SK-N-MC (cell line): ENCODE data around the gene FBXL19.

Source experiments
- EZH2 ChIP-seq: fragments of 200-600 bp; sonication (generic); IDR thresholded peaks from one replicate; pipeline ENCODE4 v1.6.1; 2017; ENCODE audit warnings: antibody characterized with exemption
- POLR2AphosphoS5 ChIP-seq: IDR thresholded peaks from 2 replicates; pipeline ENCODE4 v1.6.1; 2012; ENCODE audit warnings: mild to moderate bottlenecking, low read depth, low read length, borderline replicate concordance

GRCh38 chr16:30990105-30990504, 66.7 kb downstream of the FBXL19 start:
- no peak for TF ChIP-seq EZH2
- TF ChIP-seq POLR2AphosphoS5, result no peak
